Effector memory CD4-positive, alpha-beta T cell (primary cell): ENCODE results near the gene N4BP3.

Experiments used
- DNase-seq, 3 donors: peaks; one replicate each; pipeline ENCODE4 v3.0.0-alpha.2; 2020
- H3K27ac ChIP-seq: 2 replicates; pipeline ENCODE4 v1.7.0; 2013; ENCODE audit warnings: mild to moderate bottlenecking, low read length, moderate library complexity; ENCODE audit not compliant: insufficient read depth, poor library complexity, severe bottlenecking
- H3K27me3 ChIP-seq: replicated peaks from 2 replicates; pipeline ENCODE4 v1.7.0; 2013; ENCODE audit warnings: mild to moderate bottlenecking, low read length; ENCODE audit not compliant: insufficient read depth, control insufficient read depth, poor library complexity, severe bottlenecking
- H3K36me3 ChIP-seq: 2 replicates; pipeline ENCODE4 v1.7.0; 2013; ENCODE audit warnings: mild to moderate bottlenecking, low read length, moderate library complexity; ENCODE audit not compliant: control insufficient read depth, insufficient read depth
- H3K4me1 ChIP-seq: 2 replicates; pipeline ENCODE4 v1.7.0; 2013; ENCODE audit warnings: low read length, mild to moderate bottlenecking; ENCODE audit not compliant: control insufficient read depth, insufficient read depth, poor library complexity, severe bottlenecking
- H3K4me3 ChIP-seq: 2 replicates; pipeline ENCODE4 v1.7.0; 2013; ENCODE audit warnings: low read length, low read depth, mild to moderate bottlenecking; ENCODE audit not compliant: insufficient read depth, poor library complexity, severe bottlenecking
- H3K9me3 ChIP-seq: 2 replicates; pipeline ENCODE4 v1.7.0; 2013; ENCODE audit warnings: mild to moderate bottlenecking, low read length, moderate library complexity; ENCODE audit not compliant: control insufficient read depth

Gene N4BP3

GRCh38 chr5:178094345-178094744 lies 19.0 kb upstream of the N4BP3 start:
- Histone ChIP-seq H3K4me1 (peaks cover 9% of the 10 kb centered on the region), H3K4me3 (no peak overlapping the region), H3K27me3 (no peaks in the 10 kb centered on the region), H3K9me3 (no peaks in the 10 kb centered on the region), H3K36me3 (no peaks in the 10 kb centered on the region), H3K27ac (no peak overlapping the region)
- no peak for DNase-seq

DNA sequence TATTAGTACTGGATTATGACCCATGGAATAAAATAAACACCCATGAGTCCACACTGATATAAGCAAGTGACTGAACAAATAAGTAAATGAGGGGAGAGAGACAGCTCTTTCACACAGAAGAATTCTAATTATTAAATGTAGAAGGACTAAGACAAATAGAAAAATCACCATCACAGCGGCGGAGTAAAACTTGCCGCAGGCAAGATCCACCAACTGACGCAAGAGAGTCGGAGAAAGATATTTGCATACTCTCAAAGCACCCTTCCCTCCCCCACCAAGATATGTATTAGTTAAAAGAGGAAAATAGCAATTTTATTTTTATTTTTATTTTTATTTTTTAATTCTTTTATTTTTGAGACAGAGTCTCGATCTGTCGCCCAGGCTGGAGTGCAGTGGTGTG lies 14.6 kb upstream of the N4BP3 start:
- H3K27me3 ChIP-seq = no peaks in the 10 kb centered on the region
- no peak overlapping the region for H3K4me3 ChIP-seq
- H3K27ac ChIP-seq = no peak overlapping the region
- peaks cover 9% of the 10 kb centered on the region for H3K4me1 ChIP-seq
- no peaks in the 10 kb centered on the region for H3K36me3 ChIP-seq
- DNase-seq = no peak
- H3K9me3 ChIP-seq = no peaks in the 10 kb centered on the region

GRCh38 chr5:178103612-178104011 lies 9.7 kb upstream of the N4BP3 start:
- H3K27ac ChIP-seq = no peak overlapping the region
- DNase-seq = no peak
- no peak overlapping the region for H3K4me3 ChIP-seq
- H3K9me3 ChIP-seq = no peaks in the 10 kb centered on the region
- H3K27me3 ChIP-seq = no peaks in the 10 kb centered on the region
- no peaks in the 10 kb centered on the region for H3K4me1 ChIP-seq
- H3K36me3 ChIP-seq = no peaks in the 10 kb centered on the region

GRCh38 chr5:178104492-178104891 lies 8.8 kb upstream of the N4BP3 start:
- no peak overlapping the region for H3K27ac ChIP-seq
- no peaks in the 10 kb centered on the region for H3K27me3 ChIP-seq
- no peak overlapping the region for H3K4me3 ChIP-seq
- H3K9me3 ChIP-seq = no peaks in the 10 kb centered on the region
- no peaks in the 10 kb centered on the region for H3K36me3 ChIP-seq
- H3K4me1 ChIP-seq = no peaks in the 10 kb centered on the region
- DNase-seq = no peak

DNA sequence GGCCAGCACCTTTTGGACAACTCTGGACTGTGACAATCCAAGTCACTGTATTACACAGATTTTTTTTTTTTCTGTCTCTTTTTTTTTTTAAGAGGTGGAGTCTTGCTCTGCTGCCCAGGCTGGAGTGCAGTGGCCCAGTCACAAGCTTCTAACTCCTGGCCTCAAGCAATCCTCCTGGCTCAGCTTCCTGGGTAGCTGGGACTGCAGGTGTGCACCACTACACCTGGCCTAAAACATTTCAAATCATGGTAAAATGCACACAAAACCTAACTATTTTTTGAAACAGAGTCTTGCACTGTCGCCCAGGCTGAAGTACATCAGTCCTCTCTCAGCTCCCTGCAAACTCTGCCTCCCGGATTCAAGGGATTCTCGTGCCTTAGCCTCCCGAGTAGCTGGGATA lies 7.2 kb upstream of the N4BP3 start:
- Histone ChIP-seq H3K36me3 (no peaks in the 10 kb centered on the region), H3K27ac (no peak overlapping the region), H3K27me3 (no peaks in the 10 kb centered on the region), H3K4me1 (no peaks in the 10 kb centered on the region), H3K4me3 (no peak overlapping the region), H3K9me3 (no peaks in the 10 kb centered on the region)
- no peak for DNase-seq

GRCh38 chr5:178106556-178107239 lies 6.6 kb upstream of the N4BP3 start:
- Histone ChIP-seq H3K9me3 (no peaks in the 10 kb centered on the region), H3K4me1 (no peaks in the 10 kb centered on the region), H3K36me3 (no peaks in the 10 kb centered on the region), H3K27me3 (no peaks in the 10 kb centered on the region), H3K27ac (no peak overlapping the region), H3K4me3 (no peak overlapping the region)
- no peak for DNase-seq

GRCh38 chr5:178107756-178108310 lies 5.5 kb upstream of the N4BP3 start:
- no peak for DNase-seq
- Histone ChIP-seq H3K9me3 (no peaks in the 10 kb centered on the region), H3K36me3 (no peaks in the 10 kb centered on the region), H3K27me3 (no peaks in the 10 kb centered on the region), H3K4me1 (no peaks in the 10 kb centered on the region), H3K27ac (no peak overlapping the region), H3K4me3 (no peak overlapping the region)

DNA sequence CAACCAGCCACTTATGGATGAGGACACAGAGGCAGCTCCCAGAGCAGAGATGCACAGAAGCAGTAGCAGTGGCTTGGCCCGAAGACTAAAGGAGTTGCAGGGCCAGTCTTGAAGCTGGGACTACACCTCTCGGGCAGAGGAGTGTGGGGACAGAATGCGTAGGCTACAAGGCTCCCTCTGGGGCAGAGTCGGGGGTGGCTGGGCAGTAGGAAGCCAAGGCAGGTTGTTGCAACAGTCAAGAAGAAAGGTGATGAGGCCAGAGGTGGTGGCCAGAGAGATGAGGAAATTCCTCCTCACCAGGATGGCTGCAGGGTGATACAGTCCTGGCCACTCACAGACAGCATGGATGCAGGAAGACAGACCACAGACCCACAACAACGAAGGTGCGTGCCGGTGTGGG lies 4.9 kb upstream of the N4BP3 start:
- no peak for DNase-seq
- no peaks in the 10 kb centered on the region for H3K9me3 ChIP-seq
- no peaks in the 10 kb centered on the region for H3K27me3 ChIP-seq
- H3K4me1 ChIP-seq = no peaks in the 10 kb centered on the region
- H3K27ac ChIP-seq = no peak overlapping the region
- H3K4me3 ChIP-seq = no peak overlapping the region
- H3K36me3 ChIP-seq = no peaks in the 10 kb centered on the region

- Histone ChIP-seq H3K4me1 (peaks cover 2% of the 10 kb centered on the region), H3K36me3 (no peaks in the 10 kb centered on the region), H3K4me3 (no peak overlapping the region), H3K27me3 (no peaks in the 10 kb centered on the region), H3K9me3 (no peaks in the 10 kb centered on the region), H3K27ac (no peak overlapping the region)
- no peak for DNase-seq
Observed at GRCh38 chr5:178108966-178109365, 4.4 kb upstream of the N4BP3 start.

DNA sequence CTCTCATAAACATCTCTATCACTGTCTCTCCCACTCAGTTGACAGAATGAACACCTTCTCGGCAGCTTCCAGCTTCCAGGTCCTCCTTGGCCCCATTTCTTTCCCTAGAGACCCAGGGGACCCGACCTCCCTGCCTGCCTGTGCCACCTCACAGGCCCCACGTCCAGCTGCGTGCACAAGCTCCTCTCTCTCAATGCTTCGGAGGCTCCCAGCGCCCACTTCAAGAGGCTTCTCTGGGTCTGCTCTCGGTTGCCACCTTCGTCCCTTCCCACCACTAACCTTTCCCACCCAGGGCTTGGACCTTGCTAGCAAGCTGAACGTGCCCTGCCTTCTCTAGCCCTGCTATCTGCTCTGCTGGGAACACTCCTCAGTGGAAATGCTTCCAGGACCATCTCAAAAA lies 2.8 kb upstream of the N4BP3 start:
- Histone ChIP-seq H3K9me3 (no peaks in the 10 kb centered on the region), H3K4me3 (no peak overlapping the region), H3K27me3 (no peaks in the 10 kb centered on the region), H3K4me1 (peaks cover 18% of the 10 kb centered on the region), H3K36me3 (no peaks in the 10 kb centered on the region), H3K27ac (no peak overlapping the region)
- no peak for DNase-seq
